WI38 (cell line): ENCODE measurements around the gene BCL2L13.

Experiments
- H3K4me3 ChIP-seq: 2 replicates; pipeline ENCODE4 v1.5.1; 2011; ENCODE audit warnings: low read depth, mild to moderate bottlenecking, control low read depth, low read length
- CTCF ChIP-seq: IDR thresholded peaks from 2 replicates; pipeline ENCODE4 v1.5.1; 2012; ENCODE audit warnings: low read depth, mild to moderate bottlenecking, control low read depth, low read length

The BCL2L13 gene

DNA sequence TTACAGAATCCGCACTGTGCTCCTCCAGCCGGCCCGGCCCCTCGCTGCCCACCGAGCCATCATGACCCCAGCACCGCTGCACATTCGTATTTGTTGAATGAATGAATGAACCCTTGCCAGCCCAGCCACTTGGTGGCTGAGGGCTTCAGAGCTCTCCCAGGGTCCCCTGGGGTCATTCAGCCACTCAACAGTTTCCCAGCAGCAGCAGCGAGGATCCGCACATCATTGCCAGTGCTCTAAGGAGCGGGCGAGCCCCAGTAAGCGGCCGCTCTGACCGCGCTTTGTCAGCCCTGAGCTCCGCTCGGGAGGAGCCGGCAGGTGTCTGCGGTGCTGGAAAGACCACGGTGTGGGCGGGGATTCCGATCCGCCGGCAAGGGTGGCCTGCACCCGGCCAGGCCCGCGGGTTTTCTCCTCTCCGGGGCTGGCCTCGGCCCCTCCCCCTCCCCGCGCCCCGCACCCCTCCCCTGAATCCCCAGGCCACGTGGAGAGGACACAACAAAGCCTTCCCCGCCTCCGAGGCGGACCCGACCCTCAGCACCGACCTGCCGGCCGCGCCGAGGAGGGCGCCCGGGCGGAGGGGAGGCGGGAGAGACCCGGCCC, 135.1 kb downstream of the BCL2L13 start:
- no peak for TF ChIP-seq CTCF
- peak overlapping the region; percentile 64 for H3K4me3 ChIP-seq

DNA sequence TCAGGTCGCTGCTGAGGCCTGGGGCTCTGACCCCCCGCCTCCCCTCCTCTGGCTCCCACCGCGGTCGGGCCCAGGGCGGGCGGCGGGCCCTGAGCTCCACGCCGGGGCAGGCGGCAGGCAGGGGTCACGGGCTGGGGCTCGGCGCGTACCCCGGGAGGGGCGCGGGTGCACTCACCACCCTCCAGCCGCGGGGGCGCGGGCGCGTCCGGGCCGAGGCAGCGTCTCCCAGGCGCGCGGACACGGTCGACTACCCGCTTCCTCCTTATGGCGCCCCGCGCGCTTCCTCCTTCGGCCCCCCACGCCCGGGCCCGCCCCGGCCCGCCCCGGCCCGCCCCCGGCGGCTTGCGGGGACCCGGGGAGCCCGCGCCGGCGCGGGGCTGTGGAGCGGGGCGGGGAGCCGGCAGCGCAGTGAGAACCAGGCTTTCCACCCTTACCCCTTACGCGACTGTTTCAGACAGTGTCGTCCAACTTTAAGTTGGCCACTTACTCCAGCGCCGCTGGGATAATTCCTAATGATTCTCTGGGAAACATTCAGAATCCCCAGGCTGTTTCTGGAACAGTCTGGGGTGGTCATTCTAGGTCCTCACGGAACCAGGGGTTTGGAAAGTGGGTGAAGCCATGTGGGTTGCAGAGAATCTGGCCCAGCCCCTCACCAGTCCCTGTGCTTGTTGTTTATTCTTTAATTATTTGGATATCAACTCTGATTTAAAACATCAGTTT, 135.8 kb downstream of the BCL2L13 start, which contains the start of gene BID:
BID (minus strand) TSS at position 264 of the 720 bp plus-strand sequence. CDS start 24,353 bp downstream, outside the sequence.
- no peak for TF ChIP-seq CTCF
- peak within 1 kb of the TSS; percentile 64 for H3K4me3 ChIP-seq

DNA sequence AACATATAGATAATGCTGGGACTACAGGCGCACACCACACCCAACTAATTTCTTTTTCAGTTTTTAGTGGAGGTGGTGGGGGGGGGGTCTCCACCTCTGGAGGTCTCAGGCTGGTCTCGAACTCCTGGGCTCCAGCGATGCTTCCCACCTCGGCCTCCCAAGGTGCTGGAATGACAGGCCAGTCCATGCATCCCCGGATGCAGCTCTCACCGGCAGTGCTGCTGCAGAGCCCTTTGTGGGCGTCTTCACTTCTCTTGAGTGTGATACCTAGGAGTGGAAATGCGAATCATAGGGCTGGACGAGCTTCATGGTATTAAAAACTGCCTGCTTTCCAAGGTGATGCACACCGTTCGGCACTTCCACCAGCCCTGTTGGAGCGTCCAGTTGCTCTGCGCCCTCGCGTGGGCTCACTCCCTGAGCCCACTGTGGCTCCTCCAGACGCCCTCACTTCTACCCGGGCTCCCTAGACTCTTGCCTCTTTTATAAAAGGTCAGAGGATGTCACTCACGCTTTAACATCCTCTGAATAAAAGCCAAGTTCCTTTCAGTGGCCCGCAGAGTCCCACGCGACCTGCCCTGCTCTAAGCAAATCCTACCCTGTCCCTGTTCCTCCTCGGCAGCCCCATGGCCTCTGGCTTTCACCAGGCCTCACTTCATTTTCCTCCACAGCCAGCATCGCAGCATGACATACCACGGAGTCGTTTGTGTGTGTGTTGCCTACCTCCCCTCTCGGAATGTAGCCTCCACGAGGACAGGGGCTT, 136.5 kb downstream of the BCL2L13 start:
- H3K4me3 ChIP-seq = peak overlapping the region; percentile 64
- no peak for TF ChIP-seq CTCF

DNA sequence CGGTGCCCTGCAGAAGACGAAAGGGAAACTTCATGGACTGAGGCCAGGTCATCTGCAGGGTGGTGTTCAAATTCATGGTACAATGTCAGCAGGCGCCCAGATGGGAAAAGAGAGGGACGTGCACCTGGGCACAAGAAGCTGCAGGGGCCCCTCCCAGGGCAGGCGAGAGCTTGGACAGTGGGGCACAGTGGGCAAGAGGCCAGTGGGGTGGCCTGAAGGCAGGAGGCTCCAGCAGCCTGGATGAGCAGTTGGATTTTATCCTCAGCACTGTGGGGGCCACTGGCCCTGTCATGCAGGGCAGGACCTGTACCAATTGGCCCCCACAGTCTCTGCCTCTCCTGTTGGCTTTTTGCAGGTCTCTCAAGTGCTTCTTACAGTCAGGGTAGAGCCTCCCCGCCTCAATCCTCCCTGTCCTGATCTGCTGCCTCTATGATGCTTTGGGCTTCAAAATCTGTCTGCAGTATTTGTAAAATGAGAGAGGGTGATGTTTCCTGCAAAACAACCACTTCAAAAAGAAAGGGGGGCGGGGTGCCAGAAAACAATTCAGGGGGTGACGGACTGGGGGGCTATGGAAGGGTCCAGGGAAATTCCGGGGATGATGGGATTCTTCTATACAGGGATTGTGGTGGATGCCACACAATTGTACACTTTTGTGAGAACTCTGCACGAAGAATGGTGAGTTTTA, 137.4 kb downstream of the BCL2L13 start:
- TF ChIP-seq CTCF = no peak
- no peak overlapping the region for H3K4me3 ChIP-seq

DNA sequence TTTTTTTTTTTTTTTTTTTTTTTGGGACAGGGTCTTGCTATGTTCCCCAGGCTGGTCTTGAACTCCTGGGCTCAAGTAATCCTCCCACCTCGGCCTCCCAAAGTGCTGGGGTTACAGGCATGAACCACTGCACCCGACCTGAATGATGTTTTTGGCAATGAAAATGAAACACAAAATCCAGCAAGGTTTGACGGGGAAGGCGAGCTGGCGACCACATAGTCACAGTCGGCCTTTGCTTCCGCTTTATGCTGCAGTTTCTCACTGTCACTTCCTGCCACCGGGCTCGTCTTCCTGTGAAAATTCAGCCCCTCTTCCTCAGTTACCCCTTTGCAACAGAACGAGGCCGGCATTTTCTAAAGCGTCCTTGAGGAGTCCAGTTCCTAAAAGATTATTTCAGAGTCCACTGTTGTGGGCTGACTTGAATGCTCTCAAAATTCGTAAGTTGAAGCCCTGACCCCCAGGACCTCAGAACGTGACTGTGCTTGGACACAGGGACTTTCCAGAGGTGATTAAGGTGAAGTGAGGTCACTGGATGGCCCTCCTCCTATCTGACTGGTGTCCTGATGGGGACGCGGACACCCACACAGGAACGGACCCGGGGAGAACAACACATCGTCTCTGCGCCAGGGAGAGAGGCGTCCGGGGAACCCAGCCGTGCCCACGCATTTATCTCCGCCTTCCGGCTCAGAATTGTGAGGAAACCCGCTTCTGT, 138.6 kb downstream of the BCL2L13 start:
- no peak overlapping the region for H3K4me3 ChIP-seq
- no peak for TF ChIP-seq CTCF

DNA sequence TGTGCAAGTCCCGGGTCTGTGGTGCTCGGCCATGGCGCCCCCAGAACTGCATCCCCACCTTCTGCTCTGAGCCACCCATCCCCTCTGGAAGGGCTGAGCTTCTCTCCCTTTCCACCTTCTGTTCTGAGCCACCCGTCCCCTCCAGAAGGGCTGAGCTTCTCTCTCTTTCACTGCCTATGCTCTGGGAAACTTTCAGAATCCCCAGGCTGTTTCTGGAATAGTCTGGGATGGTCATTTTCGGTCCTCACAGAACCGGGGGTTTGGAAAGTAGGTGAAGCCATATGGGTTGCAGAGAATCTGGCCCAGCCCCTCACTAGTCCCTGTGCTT, 139.1 kb downstream of the BCL2L13 start:
- no peak for TF ChIP-seq CTCF
- no peak overlapping the region for H3K4me3 ChIP-seq
